ENCODE data around the gene LBHD2.

DNA sequence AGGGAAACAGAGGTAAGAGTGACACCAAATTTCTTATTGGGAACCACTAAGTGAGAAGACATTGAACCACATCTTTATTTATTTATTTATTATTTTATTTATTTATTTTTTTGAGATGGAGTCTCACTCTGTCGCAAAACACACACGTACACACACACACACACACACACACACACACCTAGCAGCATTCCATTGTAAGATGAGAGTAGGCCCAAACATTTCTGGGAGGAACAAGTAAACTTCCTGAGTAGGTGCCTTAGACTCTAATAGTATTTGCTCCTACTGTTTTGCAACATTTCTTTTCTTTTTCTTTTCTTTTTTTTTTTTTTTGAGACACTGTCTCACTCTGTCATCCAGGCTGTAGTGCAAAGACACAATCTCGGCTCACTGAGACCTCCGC is 19.6 kb upstream of the LBHD2 start:
- TF ChIP-seq, protein P1, sequence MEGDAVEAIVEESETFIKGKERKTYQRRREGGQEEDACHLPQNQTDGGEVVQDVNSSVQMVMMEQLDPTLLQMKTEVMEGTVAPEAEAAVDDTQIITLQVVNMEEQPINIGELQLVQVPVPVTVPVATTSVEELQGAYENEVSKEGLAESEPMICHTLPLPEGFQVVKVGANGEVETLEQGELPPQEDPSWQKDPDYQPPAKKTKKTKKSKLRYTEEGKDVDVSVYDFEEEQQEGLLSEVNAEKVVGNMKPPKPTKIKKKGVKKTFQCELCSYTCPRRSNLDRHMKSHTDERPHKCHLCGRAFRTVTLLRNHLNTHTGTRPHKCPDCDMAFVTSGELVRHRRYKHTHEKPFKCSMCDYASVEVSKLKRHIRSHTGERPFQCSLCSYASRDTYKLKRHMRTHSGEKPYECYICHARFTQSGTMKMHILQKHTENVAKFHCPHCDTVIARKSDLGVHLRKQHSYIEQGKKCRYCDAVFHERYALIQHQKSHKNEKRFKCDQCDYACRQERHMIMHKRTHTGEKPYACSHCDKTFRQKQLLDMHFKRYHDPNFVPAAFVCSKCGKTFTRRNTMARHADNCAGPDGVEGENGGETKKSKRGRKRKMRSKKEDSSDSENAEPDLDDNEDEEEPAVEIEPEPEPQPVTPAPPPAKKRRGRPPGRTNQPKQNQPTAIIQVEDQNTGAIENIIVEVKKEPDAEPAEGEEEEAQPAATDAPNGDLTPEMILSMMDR (conservative IDR thresholded peaks at IDR 0.05; ENCODE audit: low read depth in 2 of 2), result no peak
- TF ChIP-seq, protein P2, sequence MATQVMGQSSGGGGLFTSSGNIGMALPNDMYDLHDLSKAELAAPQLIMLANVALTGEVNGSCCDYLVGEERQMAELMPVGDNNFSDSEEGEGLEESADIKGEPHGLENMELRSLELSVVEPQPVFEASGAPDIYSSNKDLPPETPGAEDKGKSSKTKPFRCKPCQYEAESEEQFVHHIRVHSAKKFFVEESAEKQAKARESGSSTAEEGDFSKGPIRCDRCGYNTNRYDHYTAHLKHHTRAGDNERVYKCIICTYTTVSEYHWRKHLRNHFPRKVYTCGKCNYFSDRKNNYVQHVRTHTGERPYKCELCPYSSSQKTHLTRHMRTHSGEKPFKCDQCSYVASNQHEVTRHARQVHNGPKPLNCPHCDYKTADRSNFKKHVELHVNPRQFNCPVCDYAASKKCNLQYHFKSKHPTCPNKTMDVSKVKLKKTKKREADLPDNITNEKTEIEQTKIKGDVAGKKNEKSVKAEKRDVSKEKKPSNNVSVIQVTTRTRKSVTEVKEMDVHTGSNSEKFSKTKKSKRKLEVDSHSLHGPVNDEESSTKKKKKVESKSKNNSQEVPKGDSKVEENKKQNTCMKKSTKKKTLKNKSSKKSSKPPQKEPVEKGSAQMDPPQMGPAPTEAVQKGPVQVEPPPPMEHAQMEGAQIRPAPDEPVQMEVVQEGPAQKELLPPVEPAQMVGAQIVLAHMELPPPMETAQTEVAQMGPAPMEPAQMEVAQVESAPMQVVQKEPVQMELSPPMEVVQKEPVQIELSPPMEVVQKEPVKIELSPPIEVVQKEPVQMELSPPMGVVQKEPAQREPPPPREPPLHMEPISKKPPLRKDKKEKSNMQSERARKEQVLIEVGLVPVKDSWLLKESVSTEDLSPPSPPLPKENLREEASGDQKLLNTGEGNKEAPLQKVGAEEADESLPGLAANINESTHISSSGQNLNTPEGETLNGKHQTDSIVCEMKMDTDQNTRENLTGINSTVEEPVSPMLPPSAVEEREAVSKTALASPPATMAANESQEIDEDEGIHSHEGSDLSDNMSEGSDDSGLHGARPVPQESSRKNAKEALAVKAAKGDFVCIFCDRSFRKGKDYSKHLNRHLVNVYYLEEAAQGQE (IDR thresholded peaks at IDR 0.05; ENCODE audit: unreplicated experiment), result no peak
- TF ChIP-seq EZH2 (IDR thresholded peaks at IDR 0.05; ENCODE audit: low read depth, unreplicated experiment) (no peak), POLR2AphosphoS5 (IDR thresholded peaks at IDR 0.05; ENCODE audit: low read depth) (no peak), EZH2phosphoT487 (IDR thresholded peaks at IDR 0.05; ENCODE audit: unreplicated experiment) (no peak), ZNF114 (CRISPR knock-in tag; IDR thresholded peaks at IDR 0.05) (no peak), JUNB (IDR thresholded peaks at IDR 0.05; ENCODE audit: unreplicated experiment) (no peak), CREB1 (CRISPR knock-in tag; IDR thresholded peaks at IDR 0.05; ENCODE audit: low read depth) (no peak), NANOG (IDR thresholded peaks at IDR 0.05; ENCODE audit: borderline replicate concordance) (no peak), ZNF331 (CRISPR knock-in tag; IDR thresholded peaks at IDR 0.05; ENCODE audit: low read depth) (no peak)
- TF ChIP-seq, protein P3, sequence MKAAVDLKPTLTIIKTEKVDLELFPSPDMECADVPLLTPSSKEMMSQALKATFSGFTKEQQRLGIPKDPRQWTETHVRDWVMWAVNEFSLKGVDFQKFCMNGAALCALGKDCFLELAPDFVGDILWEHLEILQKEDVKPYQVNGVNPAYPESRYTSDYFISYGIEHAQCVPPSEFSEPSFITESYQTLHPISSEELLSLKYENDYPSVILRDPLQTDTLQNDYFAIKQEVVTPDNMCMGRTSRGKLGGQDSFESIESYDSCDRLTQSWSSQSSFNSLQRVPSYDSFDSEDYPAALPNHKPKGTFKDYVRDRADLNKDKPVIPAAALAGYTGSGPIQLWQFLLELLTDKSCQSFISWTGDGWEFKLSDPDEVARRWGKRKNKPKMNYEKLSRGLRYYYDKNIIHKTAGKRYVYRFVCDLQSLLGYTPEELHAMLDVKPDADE (IDR thresholded peaks at IDR 0.05), result no peak
- TF ChIP-seq, protein P4, sequence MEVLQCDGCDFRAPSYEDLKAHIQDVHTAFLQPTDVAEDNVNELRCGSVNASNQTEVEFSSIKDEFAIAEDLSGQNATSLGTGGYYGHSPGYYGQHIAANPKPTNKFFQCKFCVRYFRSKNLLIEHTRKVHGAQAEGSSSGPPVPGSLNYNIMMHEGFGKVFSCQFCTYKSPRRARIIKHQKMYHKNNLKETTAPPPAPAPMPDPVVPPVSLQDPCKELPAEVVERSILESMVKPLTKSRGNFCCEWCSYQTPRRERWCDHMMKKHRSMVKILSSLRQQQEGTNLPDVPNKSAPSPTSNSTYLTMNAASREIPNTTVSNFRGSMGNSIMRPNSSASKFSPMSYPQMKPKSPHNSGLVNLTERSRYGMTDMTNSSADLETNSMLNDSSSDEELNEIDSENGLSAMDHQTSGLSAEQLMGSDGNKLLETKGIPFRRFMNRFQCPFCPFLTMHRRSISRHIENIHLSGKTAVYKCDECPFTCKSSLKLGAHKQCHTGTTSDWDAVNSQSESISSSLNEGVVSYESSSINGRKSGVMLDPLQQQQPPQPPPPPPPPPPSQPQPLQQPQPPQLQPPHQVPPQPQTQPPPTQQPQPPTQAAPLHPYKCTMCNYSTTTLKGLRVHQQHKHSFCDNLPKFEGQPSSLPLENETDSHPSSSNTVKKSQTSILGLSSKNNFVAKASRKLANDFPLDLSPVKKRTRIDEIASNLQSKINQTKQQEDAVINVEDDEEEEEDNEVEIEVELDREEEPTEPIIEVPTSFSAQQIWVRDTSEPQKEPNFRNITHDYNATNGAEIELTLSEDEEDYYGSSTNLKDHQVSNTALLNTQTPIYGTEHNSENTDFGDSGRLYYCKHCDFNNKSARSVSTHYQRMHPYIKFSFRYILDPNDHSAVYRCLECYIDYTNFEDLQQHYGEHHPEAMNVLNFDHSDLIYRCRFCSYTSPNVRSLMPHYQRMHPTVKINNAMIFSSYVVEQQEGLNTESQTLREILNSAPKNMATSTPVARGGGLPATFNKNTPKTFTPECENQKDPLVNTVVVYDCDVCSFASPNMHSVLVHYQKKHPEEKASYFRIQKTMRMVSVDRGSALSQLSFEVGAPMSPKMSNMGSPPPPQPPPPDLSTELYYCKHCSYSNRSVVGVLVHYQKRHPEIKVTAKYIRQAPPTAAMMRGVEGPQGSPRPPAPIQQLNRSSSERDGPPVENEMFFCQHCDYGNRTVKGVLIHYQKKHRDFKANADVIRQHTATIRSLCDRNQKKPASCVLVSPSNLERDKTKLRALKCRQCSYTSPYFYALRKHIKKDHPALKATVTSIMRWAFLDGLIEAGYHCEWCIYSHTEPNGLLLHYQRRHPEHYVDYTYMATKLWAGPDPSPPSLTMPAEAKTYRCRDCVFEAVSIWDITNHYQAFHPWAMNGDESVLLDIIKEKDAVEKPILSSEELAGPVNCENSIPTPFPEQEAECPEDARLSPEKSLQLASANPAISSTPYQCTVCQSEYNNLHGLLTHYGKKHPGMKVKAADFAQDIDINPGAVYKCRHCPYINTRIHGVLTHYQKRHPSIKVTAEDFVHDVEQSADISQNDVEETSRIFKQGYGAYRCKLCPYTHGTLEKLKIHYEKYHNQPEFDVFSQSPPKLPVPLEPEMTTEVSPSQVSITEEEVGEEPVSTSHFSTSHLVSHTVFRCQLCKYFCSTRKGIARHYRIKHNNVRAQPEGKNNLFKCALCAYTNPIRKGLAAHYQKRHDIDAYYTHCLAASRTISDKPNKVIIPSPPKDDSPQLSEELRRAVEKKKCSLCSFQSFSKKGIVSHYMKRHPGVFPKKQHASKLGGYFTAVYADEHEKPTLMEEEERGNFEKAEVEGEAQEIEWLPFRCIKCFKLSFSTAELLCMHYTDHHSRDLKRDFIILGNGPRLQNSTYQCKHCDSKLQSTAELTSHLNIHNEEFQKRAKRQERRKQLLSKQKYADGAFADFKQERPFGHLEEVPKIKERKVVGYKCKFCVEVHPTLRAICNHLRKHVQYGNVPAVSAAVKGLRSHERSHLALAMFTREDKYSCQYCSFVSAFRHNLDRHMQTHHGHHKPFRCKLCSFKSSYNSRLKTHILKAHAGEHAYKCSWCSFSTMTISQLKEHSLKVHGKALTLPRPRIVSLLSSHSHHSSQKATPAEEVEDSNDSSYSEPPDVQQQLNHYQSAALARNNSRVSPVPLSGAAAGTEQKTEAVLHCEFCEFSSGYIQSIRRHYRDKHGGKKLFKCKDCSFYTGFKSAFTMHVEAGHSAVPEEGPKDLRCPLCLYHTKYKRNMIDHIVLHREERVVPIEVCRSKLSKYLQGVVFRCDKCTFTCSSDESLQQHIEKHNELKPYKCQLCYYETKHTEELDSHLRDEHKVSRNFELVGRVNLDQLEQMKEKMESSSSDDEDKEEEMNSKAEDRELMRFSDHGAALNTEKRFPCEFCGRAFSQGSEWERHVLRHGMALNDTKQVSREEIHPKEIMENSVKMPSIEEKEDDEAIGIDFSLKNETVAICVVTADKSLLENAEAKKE (CRISPR knock-in tag; IDR thresholded peaks at IDR 0.05), result no peak

Measured in GM23338 (cell line).